Activated CD4-positive, alpha-beta T cell treated with anti-CD3 and anti-CD28 coated beads, Interleukin-2, amount 50 U/mL, for 1 hour (primary cell): ENCODE results near the gene BEST1.

Source experiments
- DNase-seq: peaks from one replicate; pipeline ENCODE4 v3.0.0-alpha.2; 2020

BEST1 gene

DNA sequence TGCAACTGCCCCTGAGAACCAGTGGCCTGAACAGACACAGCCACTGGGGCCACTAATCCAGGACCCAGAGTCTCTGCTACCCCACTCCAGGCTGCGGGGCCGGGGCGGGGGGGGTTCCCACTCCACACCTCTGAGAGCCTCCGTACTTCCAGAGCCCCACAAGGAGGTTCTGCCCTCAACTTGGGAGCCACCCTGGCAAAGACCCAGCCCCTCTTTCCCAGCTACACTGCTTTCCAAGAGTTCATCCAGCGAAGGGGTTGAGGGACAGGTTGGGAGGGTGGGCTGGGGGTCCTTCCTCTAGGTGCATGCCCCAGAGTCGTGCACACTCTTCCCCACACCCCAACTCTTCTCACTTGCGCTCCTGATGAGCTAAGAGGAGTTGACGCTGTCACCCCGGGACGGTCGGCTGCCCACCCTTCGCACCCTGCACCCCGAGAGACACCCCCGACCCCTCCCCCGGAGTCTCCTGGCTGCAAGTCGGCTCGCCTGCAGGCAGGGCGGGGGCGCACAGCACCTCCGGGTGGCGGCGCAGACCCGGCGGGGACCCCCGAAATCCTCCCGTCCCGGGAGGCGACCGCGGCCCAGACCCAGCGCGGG is 33.3 kb upstream of the BEST1 start:
- DNase-seq = no peak

DNA sequence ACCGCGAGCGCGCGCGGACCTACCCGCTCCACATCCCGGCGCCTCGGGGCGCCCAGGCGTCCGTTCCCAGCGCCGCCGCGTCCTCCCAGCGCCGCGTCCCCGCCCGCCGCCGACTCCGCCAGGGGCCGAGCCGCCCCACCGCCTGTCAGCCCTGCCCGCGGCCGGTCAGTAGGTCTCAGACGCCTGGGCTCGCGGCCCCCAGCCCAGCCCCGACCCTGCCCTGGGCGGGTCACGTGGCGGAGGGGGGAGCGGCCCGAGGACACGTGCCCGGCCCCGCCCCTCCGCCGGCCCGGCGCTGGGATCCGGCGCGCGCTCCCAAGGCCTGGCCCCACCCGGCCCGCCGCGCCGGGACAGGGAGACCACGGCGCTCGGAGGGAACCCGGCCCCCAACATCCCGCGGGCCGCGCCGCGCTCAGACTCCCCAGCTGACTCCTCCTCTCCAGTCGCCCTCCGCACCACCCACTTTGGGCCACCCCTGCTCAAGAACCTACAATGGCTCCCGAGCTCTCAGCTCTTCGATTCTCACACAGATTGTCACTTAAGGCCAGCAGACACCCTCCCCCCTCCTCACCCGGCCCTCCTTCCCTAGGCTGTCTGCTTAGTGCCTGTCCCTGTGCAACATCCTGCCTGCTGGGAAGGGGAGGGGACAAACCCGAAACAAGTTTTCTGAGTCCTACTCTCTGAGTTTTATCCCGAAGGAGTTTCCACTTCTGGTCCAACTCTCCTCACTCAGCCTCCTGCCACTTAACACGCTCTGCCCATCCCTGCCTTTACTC is 32.6 kb upstream of the BEST1 start, which contains the start of gene RAB3IL1:
Gene RAB3IL1, minus strand, starts transcription at position 233 of the 776 bp plus-strand sequence. Its CDS starts 199 bp downstream, at position 34.
- no peak for DNase-seq

DNA sequence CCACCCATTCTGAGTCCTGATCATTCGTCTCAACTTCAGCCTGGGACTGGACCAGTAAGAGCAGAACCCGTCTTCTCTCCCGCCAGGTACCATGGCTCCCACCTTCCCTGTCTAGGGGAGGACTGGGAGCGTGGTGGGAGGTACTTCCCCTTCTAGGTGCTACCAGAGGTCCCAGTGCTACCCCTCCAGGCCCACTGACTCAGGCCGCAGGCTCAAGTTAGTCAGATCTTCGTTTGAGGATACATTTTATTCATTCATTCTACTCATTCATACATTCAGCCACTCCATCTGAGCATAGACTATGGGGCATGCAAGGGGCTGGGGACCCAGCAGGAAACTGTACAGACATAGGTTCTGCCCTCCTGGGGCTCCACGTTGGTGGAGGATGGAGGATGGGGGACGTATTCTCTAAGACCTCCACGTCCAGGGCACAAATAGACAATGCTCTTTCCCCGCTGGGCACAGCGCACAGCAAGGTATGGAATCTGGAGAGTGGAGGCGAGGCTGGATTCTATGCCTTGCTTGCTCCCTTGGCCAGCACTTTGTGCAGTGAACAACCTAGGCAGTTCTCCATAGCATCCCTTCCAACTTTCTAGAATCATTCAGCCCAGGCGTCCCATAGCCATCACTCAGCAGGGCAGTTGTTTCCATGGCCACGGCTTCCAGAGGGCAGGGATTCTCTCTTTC is 31.8 kb upstream of the BEST1 start:
- DNase-seq = no peak

DNA sequence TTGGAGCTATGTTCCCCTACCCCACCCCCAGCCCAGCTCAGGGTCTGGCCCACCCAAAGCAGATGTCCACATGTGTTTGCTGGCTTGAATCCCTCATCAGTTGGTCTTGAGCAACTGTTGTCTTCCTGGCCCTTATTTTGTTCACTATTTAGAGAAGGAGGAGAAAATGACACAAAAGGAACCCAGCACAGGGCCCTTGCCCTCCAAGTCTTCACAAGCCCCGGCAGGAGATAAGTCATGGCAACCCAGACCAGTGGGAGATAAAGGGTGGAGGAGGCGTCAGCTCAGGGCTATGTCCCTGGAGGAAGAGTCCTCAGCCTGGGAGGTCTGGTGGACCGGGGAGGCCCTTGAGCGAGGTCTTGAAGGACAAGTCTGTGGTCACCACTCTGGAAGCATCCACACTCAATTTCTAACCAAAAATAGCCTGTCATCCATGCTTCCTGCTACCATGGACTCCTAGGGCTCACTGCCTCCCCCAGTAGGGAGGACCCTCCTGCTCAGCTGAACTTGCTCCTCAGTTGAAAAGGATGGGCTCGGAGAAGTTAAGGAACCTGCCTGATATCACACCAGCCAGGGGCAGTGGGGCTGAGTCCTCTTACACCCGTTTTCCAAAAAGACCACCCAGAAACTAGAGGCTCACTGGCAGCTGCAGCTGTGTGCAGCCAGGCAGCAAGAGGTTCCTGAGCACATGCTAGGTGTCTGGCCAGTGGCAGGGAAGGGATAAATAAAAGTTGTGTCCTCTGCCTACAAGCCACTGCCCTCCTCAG is 31.0 kb upstream of the BEST1 start:
- DNase-seq = no peak

DNA sequence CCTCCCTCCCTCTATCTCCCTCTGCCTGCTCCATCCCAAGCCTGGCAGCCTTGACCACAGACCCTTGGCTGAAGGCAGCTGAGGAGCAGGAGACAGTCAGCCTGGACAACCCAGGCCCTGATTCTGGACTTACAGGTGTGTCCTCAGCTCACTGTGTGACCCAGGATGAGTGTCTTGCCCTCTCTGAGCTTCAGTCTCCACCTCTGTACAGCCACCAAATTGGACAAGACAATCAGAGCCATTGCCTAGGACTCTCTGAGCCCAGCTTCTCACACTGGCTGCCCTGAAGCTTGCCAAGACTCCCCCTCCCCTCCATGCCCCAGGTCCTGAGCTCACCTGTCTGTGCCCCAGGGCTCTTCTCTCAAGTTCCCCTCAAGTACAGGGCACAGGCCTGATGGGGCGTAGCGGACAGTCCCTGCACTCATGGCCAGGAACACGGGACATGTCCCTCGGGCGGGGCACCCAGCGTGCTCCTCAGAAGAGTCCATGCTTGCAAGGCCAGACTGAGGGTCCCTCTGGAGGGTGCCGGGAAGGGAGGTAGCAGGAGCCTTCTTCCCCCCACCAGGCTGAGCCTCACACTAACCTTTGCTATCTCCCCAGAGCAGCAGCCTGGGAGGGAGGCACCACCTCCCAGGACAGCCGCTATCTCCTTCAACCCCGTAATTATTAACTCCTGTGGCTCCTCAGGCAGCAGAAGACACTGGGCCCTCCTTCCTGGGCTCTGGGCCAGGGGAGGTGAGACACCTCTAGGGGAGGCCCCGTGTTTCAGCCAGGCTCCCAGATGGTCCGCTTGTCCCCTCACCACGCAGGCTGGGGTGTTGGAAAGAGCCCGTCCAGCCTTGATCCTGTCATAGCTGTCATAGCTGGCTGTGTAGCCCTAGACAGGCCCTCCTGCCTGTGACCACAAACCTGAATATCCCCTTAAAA is 30.2 kb upstream of the BEST1 start:
- DNase-seq = no peak

DNA sequence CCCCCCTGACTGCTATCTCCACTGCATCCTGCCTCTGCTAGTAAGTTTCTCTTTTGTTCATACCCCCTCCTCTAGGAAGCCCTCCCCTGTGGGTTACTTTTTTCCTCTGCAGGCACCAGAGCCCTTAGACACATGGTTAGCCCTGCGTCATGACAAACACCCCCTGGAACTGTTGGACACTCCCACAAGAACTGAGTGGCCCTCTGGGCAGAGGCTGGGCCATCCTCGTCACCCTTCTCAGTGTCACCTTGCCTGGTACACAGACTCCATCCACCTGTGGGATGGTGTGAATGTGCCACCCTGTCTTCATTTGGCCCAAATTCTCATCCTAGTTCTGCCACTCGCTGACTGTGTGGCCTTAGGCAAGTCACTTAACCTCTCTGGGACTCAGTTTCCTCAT is 28.7 kb upstream of the BEST1 start:
- no peak for DNase-seq

DNA sequence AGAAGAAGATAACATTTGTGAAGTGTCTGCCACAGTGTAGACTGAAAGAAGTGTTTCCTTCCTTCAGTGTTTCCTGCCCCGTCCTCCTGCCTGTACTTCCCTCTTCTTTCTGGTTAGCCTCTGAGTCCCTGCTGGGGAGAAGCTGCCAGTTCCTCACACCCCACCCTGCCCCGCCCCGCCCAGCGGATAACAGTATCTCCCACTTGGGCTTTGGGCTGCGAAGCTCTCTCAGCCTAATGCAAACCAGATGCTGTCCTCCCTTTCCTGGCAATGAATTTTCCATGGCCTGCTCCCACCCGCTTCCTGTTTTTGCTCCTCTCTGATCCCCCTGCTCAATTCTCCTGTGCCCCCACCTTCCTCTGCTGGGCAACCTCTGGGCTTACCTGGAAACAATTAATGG is 27.6 kb upstream of the BEST1 start:
- no peak for DNase-seq

DNA sequence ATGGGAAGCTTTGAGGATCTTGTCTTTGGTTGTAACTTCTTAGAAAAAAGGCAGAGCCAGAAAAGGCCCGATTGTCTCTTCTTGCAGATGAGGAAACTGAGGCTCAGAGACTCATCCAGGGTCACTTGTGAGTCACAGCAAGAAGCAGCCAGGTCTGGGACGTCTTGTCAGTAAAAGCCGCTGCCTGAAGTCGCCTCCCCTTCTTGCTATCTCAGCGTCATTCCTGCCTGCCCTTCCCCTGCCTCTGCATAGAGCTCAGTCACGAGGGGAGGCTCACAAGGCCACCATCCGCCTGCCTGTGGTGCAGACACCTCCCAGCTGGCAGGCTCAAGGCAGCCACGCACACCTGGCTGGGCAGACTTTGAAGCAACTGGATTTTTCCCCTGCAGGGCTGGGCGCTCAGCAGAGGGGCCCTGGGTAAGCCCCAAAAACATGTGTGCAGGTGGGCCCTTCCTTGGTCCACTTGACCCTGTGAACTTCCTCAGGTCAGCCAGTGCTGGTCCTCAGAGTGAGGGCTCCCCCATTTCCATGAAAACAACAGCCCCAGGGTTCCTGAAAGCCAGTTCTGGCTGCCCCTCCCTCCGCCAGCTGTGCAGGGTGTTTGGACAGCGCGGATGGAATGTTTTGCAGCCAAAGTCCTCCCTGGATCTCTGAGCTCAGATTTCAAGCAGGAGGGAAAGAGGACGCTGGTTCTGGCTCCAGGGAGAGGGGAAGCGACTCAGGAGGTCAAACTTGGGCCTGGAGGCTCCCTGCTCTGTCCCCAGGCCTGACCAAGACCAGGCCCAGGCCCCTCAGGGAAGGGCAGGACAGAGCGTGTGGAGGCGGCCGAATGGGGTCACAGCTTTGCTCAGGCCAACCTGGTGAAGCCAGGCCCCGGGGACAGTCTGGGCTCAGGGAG is 26.7 kb upstream of the BEST1 start:
- DNase-seq = no peak

DNA sequence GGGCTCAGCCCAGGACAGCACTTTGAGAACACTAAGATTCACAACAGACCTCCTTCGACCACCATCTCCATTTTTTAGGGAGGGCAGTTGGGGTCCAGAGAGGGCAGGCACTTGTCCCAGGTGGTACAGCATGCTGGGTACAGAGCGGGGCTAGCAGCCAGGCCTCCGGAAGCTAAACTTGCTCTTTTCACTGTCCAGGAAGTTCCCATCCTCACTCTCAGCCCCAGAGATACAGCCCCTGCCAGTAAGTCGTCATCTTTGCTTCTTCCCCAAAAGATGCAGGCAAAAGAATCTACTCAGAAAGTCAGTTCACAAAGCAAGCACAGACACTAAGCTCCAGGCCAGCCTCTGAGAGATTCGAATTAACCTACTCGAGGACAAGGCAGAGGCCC is 26.1 kb upstream of the BEST1 start:
- DNase-seq = no peak

DNA sequence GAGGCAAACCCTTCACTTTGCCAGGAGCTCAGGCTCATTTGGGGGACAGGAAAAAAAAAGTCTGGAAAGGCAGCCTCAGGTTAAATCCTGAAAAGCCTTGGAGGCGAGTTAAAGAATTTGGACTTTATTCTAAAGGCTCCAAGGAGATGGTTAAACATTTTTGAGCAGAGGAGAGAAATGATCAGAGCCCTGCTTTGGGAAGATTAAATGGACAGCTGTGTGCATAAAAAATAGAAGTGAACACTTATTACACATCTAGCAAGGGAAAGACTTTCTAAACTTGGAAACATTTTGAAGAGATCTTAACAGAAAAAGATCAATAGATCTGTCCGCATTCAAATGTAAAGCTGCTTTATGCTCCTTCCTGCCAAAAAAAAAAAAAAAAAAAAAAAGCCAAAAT is 24.4 kb upstream of the BEST1 start:
- DNase-seq = no peak

DNA sequence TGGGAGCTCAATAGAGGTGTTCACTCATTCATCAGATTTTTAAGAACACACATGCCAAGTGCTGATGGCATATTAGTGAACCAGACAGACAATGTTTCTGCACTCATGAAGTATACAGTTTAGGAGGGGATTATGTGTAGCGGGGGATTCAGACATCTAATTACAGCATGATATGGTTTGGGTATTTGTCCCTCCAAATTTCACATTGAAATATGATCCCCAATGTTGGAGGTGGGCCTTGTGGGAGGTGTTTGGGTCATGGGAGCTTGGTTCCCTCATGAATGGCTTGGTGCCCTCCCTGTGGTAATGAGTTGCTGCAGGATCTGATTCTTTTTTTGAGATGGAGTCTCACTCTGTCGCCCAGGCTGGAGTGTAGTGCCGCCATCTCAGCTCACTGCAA is 23.9 kb upstream of the BEST1 start:
- no peak for DNase-seq

DNA sequence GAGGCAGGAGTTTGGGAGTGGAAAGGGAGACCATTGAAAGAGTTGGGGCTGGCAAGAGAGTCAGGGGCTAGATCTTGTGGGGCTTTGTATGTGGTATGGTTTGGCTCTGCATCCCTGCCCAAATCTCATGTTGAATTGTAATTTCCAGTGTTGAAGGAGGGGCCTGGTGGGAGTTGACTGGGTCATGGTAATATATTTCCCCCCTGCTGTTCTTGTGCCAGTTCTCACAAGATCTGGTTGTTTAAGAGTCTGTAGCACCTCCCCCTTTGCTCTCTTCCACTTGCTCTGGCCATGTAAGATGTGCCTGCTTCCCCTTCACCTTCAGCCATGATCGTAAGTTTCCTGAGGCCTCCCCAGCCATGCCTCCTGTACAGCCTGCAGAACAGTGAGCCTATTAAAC is 22.6 kb upstream of the BEST1 start:
- DNase-seq = no peak

DNA sequence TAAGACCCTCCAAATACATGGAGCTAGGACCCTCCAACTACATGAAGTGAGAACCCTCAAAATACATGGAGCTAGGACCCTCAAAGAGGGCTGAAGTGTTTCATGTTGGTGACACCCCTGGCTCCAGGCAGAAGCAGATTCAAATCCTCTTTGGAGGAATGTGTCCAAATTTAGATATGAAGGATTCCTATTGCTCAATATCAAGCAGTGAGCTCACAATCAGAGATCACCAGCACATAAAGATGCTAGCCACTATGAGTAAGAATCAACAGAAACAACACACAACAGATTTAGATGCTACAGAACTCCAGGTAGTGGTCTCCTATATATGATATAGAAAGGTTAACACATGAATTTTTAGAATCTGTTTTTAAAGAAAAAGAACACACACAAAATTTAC is 21.5 kb upstream of the BEST1 start:
- no peak for DNase-seq

DNA sequence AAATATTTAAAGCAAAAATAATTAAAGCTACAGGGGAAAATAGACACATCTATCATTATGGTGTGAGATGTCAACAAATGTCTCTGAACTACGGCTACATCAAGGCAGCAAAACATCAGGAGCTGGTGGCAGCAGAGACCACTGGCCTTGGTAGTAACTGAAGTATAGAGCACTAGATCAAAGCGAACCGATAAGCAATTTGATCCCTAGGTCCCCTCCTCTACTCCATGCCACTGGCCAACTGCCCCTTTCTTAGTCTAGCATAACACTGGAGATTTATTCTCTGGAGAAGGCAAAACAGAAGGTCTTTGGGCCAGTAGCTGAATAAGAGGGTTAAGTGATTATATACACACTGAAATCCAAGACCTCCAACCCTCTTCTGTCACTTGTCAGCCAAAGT is 19.2 kb upstream of the BEST1 start:
- no peak for DNase-seq

DNA sequence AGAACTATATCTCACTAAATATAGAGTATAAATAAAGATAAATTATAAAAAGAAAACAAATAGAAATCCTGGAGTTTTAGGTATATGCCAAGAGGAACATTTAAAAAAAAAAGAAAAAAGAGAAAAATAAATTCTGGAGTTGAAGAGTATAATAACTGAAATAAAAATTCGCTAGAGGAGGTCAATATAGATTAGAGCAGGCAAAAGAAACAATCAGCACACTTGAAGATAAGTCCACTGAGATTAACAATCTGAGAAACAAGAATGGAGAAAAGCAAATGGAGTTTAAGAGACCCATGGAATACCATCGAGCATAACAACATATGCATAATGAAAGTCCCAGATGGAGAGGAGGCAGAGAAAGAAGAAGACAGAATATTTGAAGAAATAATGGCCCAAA is 14.3 kb upstream of the BEST1 start:
- no peak for DNase-seq

DNA sequence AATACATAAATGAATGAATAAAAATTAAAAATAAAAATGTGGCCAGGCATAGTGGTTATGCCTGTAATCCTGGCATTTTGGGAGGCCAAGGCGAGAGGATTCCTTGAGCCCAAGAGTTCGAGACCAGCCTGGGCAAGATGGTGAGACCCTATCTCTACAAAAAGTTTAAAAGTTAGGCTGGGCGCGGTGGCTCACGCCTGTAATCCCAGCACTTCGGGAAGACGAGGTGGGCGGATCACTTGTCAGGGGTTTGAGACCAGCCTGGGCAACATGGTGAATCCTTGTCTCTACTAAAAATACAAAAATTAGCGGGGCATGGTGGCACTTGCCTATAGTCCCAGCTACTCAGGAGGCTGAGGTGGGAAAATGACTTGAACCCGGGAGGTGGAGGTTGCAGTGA is 9.7 kb upstream of the BEST1 start:
- DNase-seq = no peak

DNA sequence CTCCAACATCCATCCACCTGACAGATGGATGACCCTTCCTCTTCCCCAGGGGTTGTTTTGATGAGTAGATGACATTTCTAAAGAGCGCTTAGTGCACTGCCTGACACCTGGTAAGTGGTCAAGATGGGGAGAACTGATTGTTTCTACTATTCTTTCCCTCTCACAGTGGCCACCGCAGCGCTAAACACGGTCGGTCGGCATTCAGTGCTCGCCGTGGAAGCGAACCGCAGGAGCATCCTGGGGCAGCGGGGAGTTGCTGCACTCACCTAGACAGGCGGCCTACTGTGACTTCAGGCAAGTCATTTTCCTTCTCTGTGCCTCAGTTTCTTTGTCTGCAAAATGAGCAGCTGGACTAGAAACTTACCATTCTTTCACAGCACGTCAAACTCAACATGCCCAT is 5.0 kb upstream of the BEST1 start:
- DNase-seq = no peak

DNA sequence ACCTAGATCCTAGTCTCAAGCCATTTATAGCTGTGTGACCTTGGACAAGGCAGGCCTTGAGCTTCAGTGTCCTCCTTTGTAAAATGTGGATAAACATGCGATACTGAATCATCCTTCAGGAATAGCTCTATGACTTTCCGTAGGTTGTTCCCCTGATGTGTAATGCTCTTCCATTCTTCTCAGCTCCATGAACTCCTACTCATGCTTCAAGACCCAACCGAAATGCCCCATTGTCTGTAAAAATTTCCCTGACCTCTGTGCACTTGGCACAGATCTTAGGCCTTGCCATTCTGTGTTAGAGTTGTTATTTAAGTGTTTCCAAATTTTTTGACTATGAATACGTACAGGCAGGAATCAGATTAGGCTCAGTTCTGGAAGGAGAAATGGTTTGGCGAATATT is 3.3 kb upstream of the BEST1 start:
- DNase-seq = no peak

DNA sequence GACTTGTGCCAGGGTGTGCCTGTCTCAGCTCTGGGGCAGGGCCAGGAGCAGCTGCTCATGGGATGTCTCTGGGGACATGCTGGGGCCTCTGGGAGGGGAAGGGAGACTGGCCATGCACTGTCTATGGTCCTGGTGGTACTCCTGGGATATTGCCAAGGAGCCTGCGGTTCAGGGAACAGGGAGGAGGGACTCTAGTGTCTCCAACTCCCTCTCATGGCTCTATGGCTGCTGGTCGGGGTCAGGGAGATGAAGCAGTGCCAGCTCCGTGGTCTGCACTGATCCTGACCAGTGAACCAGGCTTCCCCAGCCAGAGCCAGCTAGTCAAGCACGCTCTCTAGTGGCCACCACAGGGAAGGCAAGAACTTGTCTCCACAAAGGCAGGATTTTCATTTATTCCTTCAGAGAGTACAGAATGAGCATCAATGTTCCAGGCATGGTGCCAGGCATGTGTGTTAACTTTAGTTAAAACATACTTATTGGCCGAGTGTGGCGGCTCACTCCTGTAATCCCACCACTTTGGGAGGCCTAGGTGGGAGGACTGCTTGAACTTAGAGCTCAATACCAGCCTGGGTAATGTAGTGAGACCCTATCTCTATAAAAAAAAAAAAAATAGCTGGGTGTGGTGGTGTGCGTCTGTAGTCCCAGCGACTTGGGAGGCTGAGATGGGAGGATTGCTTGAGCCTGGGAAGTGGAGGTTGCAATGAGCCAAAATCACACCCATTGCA is 2.5 kb upstream of the BEST1 start:
- DNase-seq = peak; percentile 64

DNA sequence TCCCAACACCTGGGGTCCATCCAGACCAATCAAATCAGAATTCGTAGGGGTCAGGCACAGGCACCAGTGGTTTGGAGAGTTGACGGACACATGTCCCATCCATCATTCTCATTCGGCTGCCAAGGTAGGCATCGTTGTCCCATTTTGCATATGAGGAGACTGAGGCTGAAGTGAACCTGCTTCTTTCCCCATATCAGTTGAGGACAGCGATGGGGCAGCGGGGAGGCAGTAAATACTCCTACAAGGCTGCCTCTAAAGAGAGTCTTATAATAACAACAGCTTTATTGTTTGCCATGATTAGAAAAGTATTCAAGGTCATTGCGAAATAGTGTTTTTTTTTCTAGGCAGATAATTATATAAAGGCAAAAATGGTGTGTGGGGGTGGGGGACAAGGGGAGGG is 1.6 kb upstream of the BEST1 start:
- no peak for DNase-seq
